ENCODE results near the gene CSN2. TPM values are rescaled to one million over a fixed set of nuclear protein-coding genes. Genes with fewer than 3 reads are reported as not detected.

Gene CSN2
- total RNA-seq, 1 experiment from 2014 or later: not detected

- TF ChIP-seq CTCF (conservative IDR thresholded peaks at IDR 0.05; ENCODE audit: low read depth, low read length): no peak
- no peak for TF ChIP-seq EZH2 (IDR thresholded peaks at IDR 0.05; ENCODE audit: low read length, unreplicated experiment)
- TF ChIP-seq EZH2phosphoT487 (IDR thresholded peaks at IDR 0.05; ENCODE audit: borderline replicate concordance, low read length): no peak
- intact Hi-C loops (cut with micrococcal nuclease): no loop called here
- POLR2A ChIA-PET (ENCODE audit: unreplicated experiment): no interaction called here
These were observed 55.3 kb downstream of the CSN2 start for GRCh38 chr4:69910016-69910782.

GRCh38 chr4:69909195-69909594 lies 56.3 kb downstream of the CSN2 start:
- intact Hi-C loops (cut with micrococcal nuclease): no loop called here
- H3K36me3 ChIP-seq (ENCODE audit: low read depth, low read length): no peaks in the 10 kb centered on the region
- peaks cover 29% of the 10 kb centered on the region; the same call in 1 of the 2 replicates for H3K27me3 ChIP-seq (ENCODE audit: low read length)
- CTCF ChIA-PET: no interaction called here
- H3K9me3 ChIP-seq (ENCODE audit: low read length): no peaks in the 10 kb centered on the region
- H3K4me1 ChIP-seq (ENCODE audit: insufficient read depth, low read length): no peaks in the 10 kb centered on the region
- DNase-seq (no peak), ATAC-seq (no peak)
- H2AFZ ChIP-seq (ENCODE audit: low read length): no peak overlapping the region
- no peak overlapping the region for H3K9ac ChIP-seq (ENCODE audit: low read length)
- BruUV-seq (replicated peaks): no TSS peak
- H3F3A ChIP-seq (ENCODE audit: low read length, unreplicated experiment): no peaks in the 10 kb centered on the region
- POLR2A ChIA-PET (ENCODE audit: unreplicated experiment): no interaction called here
- H3K9me2 ChIP-seq (replicated peaks; ENCODE audit: low read length): no peaks in the 10 kb centered on the region
- no peaks in the 10 kb centered on the region for H3K79me2 ChIP-seq (ENCODE audit: low read length)
- no peak for TF ChIP-seq EZH2phosphoT487 (IDR thresholded peaks at IDR 0.05; ENCODE audit: borderline replicate concordance, low read length)
- no peak for TF ChIP-seq CTCF (conservative IDR thresholded peaks at IDR 0.05; ENCODE audit: low read depth, low read length)
- no peak for TF ChIP-seq EZH2 (IDR thresholded peaks at IDR 0.05; ENCODE audit: low read length, unreplicated experiment)
- H3K27ac ChIP-seq (ENCODE audit: low read length): no peak overlapping the region
- H3K4me2 ChIP-seq (ENCODE audit: low read length): no peak overlapping the region
- no peak overlapping the region for H3K4me3 ChIP-seq (ENCODE audit: low read length)
- H4K20me1 ChIP-seq (ENCODE audit: low read length): no peaks in the 10 kb centered on the region

More at GRCh38 chr4:69910016-69910782, 55.3 kb downstream of the CSN2 start:
- Histone ChIP-seq H3K79me2 (ENCODE audit: low read length) (no peaks in the 10 kb centered on the region), H3K4me1 (ENCODE audit: insufficient read depth, low read length) (no peaks in the 10 kb centered on the region), H3K36me3 (ENCODE audit: low read depth, low read length) (no peaks in the 10 kb centered on the region), H4K20me1 (ENCODE audit: low read length) (no peaks in the 10 kb centered on the region), H3F3A (ENCODE audit: low read length, unreplicated experiment) (no peaks in the 10 kb centered on the region), H2AFZ (ENCODE audit: low read length) (no peak overlapping the region), H3K4me2 (ENCODE audit: low read length) (no peak overlapping the region), H3K9ac (ENCODE audit: low read length) (no peak overlapping the region), H3K9me2 (replicated peaks; ENCODE audit: low read length) (no peaks in the 10 kb centered on the region), H3K27ac (ENCODE audit: low read length) (no peak overlapping the region), H3K9me3 (ENCODE audit: low read length) (no peaks in the 10 kb centered on the region), H3K27me3 (ENCODE audit: low read length) (peaks cover 29% of the 10 kb centered on the region; the same call in 1 of the 2 replicates), H3K4me3 (ENCODE audit: low read length) (no peak overlapping the region)
- no TSS peak for BruUV-seq (replicated peaks)
- ATAC-seq: no peak
- no peak for DNase-seq
- CTCF ChIA-PET: no interaction called here

GRCh38 chr4:69907151-69907550 lies 58.4 kb downstream of the CSN2 start:
- BruUV-seq (replicated peaks): no TSS peak
- no peaks in the 10 kb centered on the region for H3K9me3 ChIP-seq (ENCODE audit: low read length)
- no peaks in the 10 kb centered on the region for H3F3A ChIP-seq (ENCODE audit: low read length, unreplicated experiment)
- H3K27me3 ChIP-seq (ENCODE audit: low read length): peaks cover 19% of the 10 kb centered on the region; the same call in 1 of the 2 replicates
- ChIA-PET POLR2A (ENCODE audit: unreplicated experiment) (no interaction called here), CTCF (no interaction called here)
- no peak overlapping the region for H3K27ac ChIP-seq (ENCODE audit: low read length)
- ATAC-seq (no peak), DNase-seq (no peak)
- H3K9me2 ChIP-seq (replicated peaks; ENCODE audit: low read length): no peaks in the 10 kb centered on the region
- no peak overlapping the region for H3K4me3 ChIP-seq (ENCODE audit: low read length)
- no peaks in the 10 kb centered on the region for H3K36me3 ChIP-seq (ENCODE audit: low read depth, low read length)
- H4K20me1 ChIP-seq (ENCODE audit: low read length): no peaks in the 10 kb centered on the region
- no peaks in the 10 kb centered on the region for H3K4me1 ChIP-seq (ENCODE audit: insufficient read depth, low read length)
- H3K79me2 ChIP-seq (ENCODE audit: low read length): no peaks in the 10 kb centered on the region
- no peak overlapping the region for H3K9ac ChIP-seq (ENCODE audit: low read length)
- no peak for TF ChIP-seq EZH2phosphoT487 (IDR thresholded peaks at IDR 0.05; ENCODE audit: borderline replicate concordance, low read length)
- TF ChIP-seq EZH2 (IDR thresholded peaks at IDR 0.05; ENCODE audit: low read length, unreplicated experiment): no peak
- no peak for TF ChIP-seq CTCF (conservative IDR thresholded peaks at IDR 0.05; ENCODE audit: low read depth, low read length)
- H3K4me2 ChIP-seq (ENCODE audit: low read length): no peak overlapping the region
- intact Hi-C loops (cut with micrococcal nuclease): no loop called here
- no peak overlapping the region for H2AFZ ChIP-seq (ENCODE audit: low read length)
